Left lung (tissue), 14 donors: ENCODE results near the gene PFKFB2. TPM values are rescaled to one million over a fixed set of nuclear protein-coding genes. Genes with fewer than 3 reads are reported as not detected.

Source experiments
- ATAC-seq: fragments of 200-7000 bp; cut with Tn5 transposase; one replicate; pipeline ENCODE4 v1.9.1; 2020; ENCODE audit warnings: moderate library complexity
- DNase-seq, 4 donors: peaks; one replicate each; pipeline ENCODE4 v3.0.0-alpha.2; 2013 to 2020
- H3K27ac ChIP-seq, 2 donors: fragments of 200-600 bp; sonication (generic) in 1 of 2; one replicate each; pipeline versions ENCODE4 v1.5.0 to v1.8.0; 2020 to 2021
- H3K27me3 ChIP-seq, 2 donors: fragments of 200-600 bp; sonication (generic) in 1 of 2; one replicate each; pipeline versions ENCODE4 v1.5.0 to v1.8.0; 2020 to 2021
- H3K36me3 ChIP-seq, 2 donors: fragments of 200-600 bp; sonication (generic) in 1 of 2; one replicate each; pipeline versions ENCODE4 v1.5.0 to v1.8.0; 2020 to 2021
- H3K4me1 ChIP-seq, 2 donors: fragments of 200-600 bp; one replicate each; pipeline ENCODE4 v1.8.0; 2021
- H3K4me3 ChIP-seq, 2 donors: fragments of 200-600 bp; sonication (generic) in 1 of 2; one replicate each; pipeline versions ENCODE4 v1.5.0 to v1.8.0; 2020 to 2021; ENCODE audit warnings: mild to moderate bottlenecking in 1 of 2
- H3K9me3 ChIP-seq, 2 donors: fragments of 200-600 bp; sonication (generic) in 1 of 2; one replicate each; pipeline versions ENCODE4 v1.5.0 to v1.8.0; 2020 to 2021
- CTCF ChIP-seq, 2 donors: fragments of 200-600 bp; sonication (generic) in 1 of 2; IDR thresholded peaks; one replicate each; pipeline versions ENCODE4 v1.5.0 to v1.8.0; 2021; ENCODE audit warnings: antibody characterized with exemption in 2 of 2
- intact Hi-C, 2 donors: fragments of 100-400 bp; cut with DNase I; formaldehyde crosslinking; loops; one replicate each; pipeline versions ENCODE4 v1.11.2 to v1.14.2; 2022
- long read RNA-seq, 12 donors: library from polyadenylated mRNA in 2 of 12; unstranded in 2 of 12; transcript quantifications; one replicate each; pipeline ENCODE4 v2.0.0 and lab custom pipeline, GENCODE V29; 2019 to 2026
- polyA plus RNA-seq, 6 donors: library from polyadenylated mRNA; unstranded; fragments of 120-200 nt; gene quantifications; one replicate each; pipeline ENCODE4 v1.2.1, GENCODE V29; 2013; ENCODE audit not compliant: insufficient read length in 6 of 6
- total RNA-seq, 2 donors: library from RNA; stranded (reverse); fragmentation: NEBNext Ultra II Directional; extraction: Animal tissue kit (Norgen Biotek cat#: 25700); gene quantifications; one replicate each; pipeline ENCODE4 v1.2.1, GENCODE V29; 2021
- donor health status: DM: no; HTN: yes; CAD: no.
- donor health status: DM: no; HTN: no; CAD: no.

Gene PFKFB2
- total RNA-seq, result 10 to 100 TPM; 52.6 to 63.8 TPM
- 10 to 100 TPM; 13.4 to 20.1 (median 16.9) TPM for polyA plus RNA-seq
- long read RNA-seq, donor 1, full-length matches to known transcripts, result 1 of 1 reads
- long read RNA-seq, donor 1, partial matches to known transcripts, result 0 of 1 reads
- long read RNA-seq, donor 1, other reads (novel, unspliced or antisense), result 0 of 1 reads
- long read RNA-seq, donor 2, result 0 reads
- long read RNA-seq, donor 3, result 0 reads
- long read RNA-seq, donor 4, partial matches to known transcripts, result 1 of 5 reads
- long read RNA-seq, donor 4, other reads (novel, unspliced or antisense), result 3 of 5 reads
- long read RNA-seq, donor 5, result 0 reads
- long read RNA-seq, donor 6, partial matches to known transcripts, result 0 of 1 reads
- long read RNA-seq, donor 6, other reads (novel, unspliced or antisense), result 0 of 1 reads
- long read RNA-seq, donor 7, result 0 reads
- long read RNA-seq, donor 8, result 0 reads
- long read RNA-seq, donor 9, result 0 reads
- long read RNA-seq, donor 10, partial matches to known transcripts, result 1 of 3 reads
- long read RNA-seq, donor 10, other reads (novel, unspliced or antisense), result 2 of 3 reads
- long read RNA-seq, donor 11, partial matches to known transcripts, result 7 of 7 reads
- long read RNA-seq, donor 11, other reads (novel, unspliced or antisense), result 0 of 7 reads
- long read RNA-seq, donor 12, result 0 reads

GRCh38 chr1:207052911-207053769, at the start of gene PFKFB2:
Gene PFKFB2, plus strand, starts transcription at chr1:207053275. Its CDS starts 1,443 bp downstream, at chr1:207054718.
- Histone ChIP-seq H3K27me3 (no peaks in the 10 kb centered on the region), H3K4me3 (peak within 1 kb of the TSS; percentile 60 to 68), H3K4me1 (peaks cover 14 to 63% of the 10 kb centered on the region in 2 donors), H3K27ac (peak within 1 kb of the TSS; percentile 91 to 94), H3K9me3 (no peaks in the 10 kb centered on the region), H3K36me3 (peaks cover 0 to 14% of the 10 kb centered on the region in 2 donors)
- intact Hi-C loops, result no loop called here
- DNase-seq, result peak; percentile 90 to 99 (median 97)
- peak; percentile 85 for ATAC-seq
- TF ChIP-seq CTCF (IDR thresholded peaks at IDR 0.05), result peak in 1 of 2 donors; percentile 45

GRCh38 chr1:207004931-207005830, 47.9 kb upstream of the PFKFB2 start:
- ATAC-seq, result peak; percentile 58

GRCh38 chr1:207006083-207006482, 47.0 kb upstream of the PFKFB2 start:
- ATAC-seq, result no peak
- TF ChIP-seq CTCF (IDR thresholded peaks at IDR 0.05), result no peak
- no peak for DNase-seq
- Histone ChIP-seq H3K27ac (peak overlapping the region in 1 of 2 donors; percentile 7), H3K9me3 (no peaks in the 10 kb centered on the region), H3K4me3 (no peak overlapping the region), H3K36me3 (no peaks in the 10 kb centered on the region), H3K27me3 (no peaks in the 10 kb centered on the region), H3K4me1 (peaks cover 17 to 20% of the 10 kb centered on the region in 2 donors)
- intact Hi-C loops, result no loop called here

More at GRCh38 chr1:207004931-207005830, 47.9 kb upstream of the PFKFB2 start:
- Histone ChIP-seq H3K4me1 (peaks cover 17 to 20% of the 10 kb centered on the region in 2 donors), H3K9me3 (no peaks in the 10 kb centered on the region), H3K27ac (peak overlapping the region in 1 of 2 donors; percentile 1), H3K27me3 (no peaks in the 10 kb centered on the region), H3K4me3 (no peak overlapping the region), H3K36me3 (no peaks in the 10 kb centered on the region)
- DNase-seq, result peak in 1 of 4 donors; percentile 63
- peak; percentile 59 to 73 for TF ChIP-seq CTCF (IDR thresholded peaks at IDR 0.05)
- intact Hi-C loops, result no loop called here

GRCh38 chr1:207006914-207007313, 46.2 kb upstream of the PFKFB2 start:
- Histone ChIP-seq H3K27me3 (no peaks in the 10 kb centered on the region), H3K9me3 (no peaks in the 10 kb centered on the region), H3K4me3 (no peak overlapping the region), H3K27ac (peak overlapping the region; percentile 7 to 63), H3K36me3 (no peaks in the 10 kb centered on the region), H3K4me1 (peaks cover 17 to 20% of the 10 kb centered on the region in 2 donors)
- ATAC-seq (no peak), DNase-seq (no peak)
- intact Hi-C loops, result no loop called here
- TF ChIP-seq CTCF (IDR thresholded peaks at IDR 0.05), result no peak
